H1 (cell line): ENCODE measurements around the gene GRK5. TPM values are rescaled to one million over a fixed set of nuclear protein-coding genes. Genes with fewer than 3 reads are reported as not detected.

Experiments
- CTCF ChIA-PET: fragments of 300-600 bp; sonication (Branson Sonifier 250); formaldehyde crosslinking; loops from one replicate; lab custom pipeline; 2021; ENCODE audit not compliant: partially characterized antibody; lab: Charles Lee
- POLR2A ChIA-PET: fragments of 300-600 bp; sonication (Branson Sonifier 250); formaldehyde crosslinking; loops from one replicate; lab custom pipeline; 2021; ENCODE audit warnings: inconsistent platforms; ENCODE audit not compliant: partially characterized antibody; lab: Charles Lee
- DNase-seq, 2 experiments: peaks; one replicate each; pipeline versions ENCODE4 v3.0.0 to v3.0.0-alpha.2; 2010 to 2022; ENCODE audit warnings: low spot score in 2 of 2, low read depth in 1 of 2, mixed read lengths in 1 of 2
- FAIRE-seq: peaks from 2 replicates; lab custom pipeline; 2011; peaks lifted over from hg19 to GRCh38; lab: Jason Lieb, UNC
- H2AFZ ChIP-seq: 2 replicates; pipeline ENCODE4 v1.8.1; 2012; ENCODE audit warnings: low read length, inconsistent platforms
- H2AK5ac ChIP-seq: 2 replicates; pipeline ENCODE4 v1.6.1; 2013; ENCODE audit warnings: low read depth, low read length
- H2BK120ac ChIP-seq: replicated peaks from 2 replicates; pipeline ENCODE3; 2013; ENCODE audit warnings: low read depth, low read length, inconsistent platforms
- H2BK12ac ChIP-seq: 2 replicates; pipeline ENCODE4 v1.6.1; 2013; ENCODE audit warnings: low read depth, low read length
- H2BK15ac ChIP-seq: 2 replicates; pipeline ENCODE4 v1.6.1; 2013; ENCODE audit warnings: low read length
- H2BK20ac ChIP-seq: 2 replicates; pipeline ENCODE4 v1.6.1; 2013; ENCODE audit warnings: low read length
- H2BK5ac ChIP-seq: 2 replicates; pipeline ENCODE4 v1.6.1; 2013; ENCODE audit warnings: low read depth, low read length
- H3K14ac ChIP-seq: 2 replicates; pipeline ENCODE4 v1.6.1; 2013; ENCODE audit warnings: inconsistent platforms; ENCODE audit not compliant: insufficient read length
- H3K18ac ChIP-seq: 2 replicates; pipeline ENCODE4 v1.6.1; 2013; ENCODE audit warnings: low read length; ENCODE audit errors: extremely low read depth
- H3K23ac ChIP-seq: 2 replicates; pipeline ENCODE4 v1.6.1; 2013; ENCODE audit warnings: inconsistent platforms; ENCODE audit not compliant: insufficient read length
- H3K23me2 ChIP-seq: 2 replicates; pipeline ENCODE4 v1.6.1; 2013; ENCODE audit warnings: low read depth, low read length
- H3K27ac ChIP-seq: 2 replicates; pipeline ENCODE4 v1.6.1; 2011; ENCODE audit warnings: low read depth, low read length, inconsistent platforms
- H3K27me3 ChIP-seq, 4 experiments: replicated peaks in 1 of 4; 1 replicate in 1 of 4; 2 replicates in 3 of 4; pipeline versions ENCODE4 v1.6.1 to v1.8.1; 2011 to 2013; ENCODE audit warnings: low read length in 3 of 4, mild to moderate bottlenecking in 3 of 4, inconsistent platforms in 2 of 4, mixed read lengths in 2 of 4, moderate library complexity in 1 of 4; ENCODE audit not compliant: control insufficient read depth in 3 of 4, insufficient read depth in 3 of 4; ENCODE audit errors: extremely low read depth in 1 of 4
- H3K36me3 ChIP-seq, 4 experiments: 2 replicates each; pipeline versions ENCODE4 v1.6.1 to v1.8.1; 2011 to 2013; ENCODE audit warnings: mild to moderate bottlenecking in 4 of 4, low read length in 3 of 4, moderate library complexity in 2 of 4, control low read depth in 1 of 4, inconsistent platforms in 1 of 4; ENCODE audit not compliant: insufficient read depth in 4 of 4, control insufficient read depth in 2 of 4
- H3K4ac ChIP-seq: replicated peaks from 2 replicates; pipeline ENCODE3; 2013; ENCODE audit warnings: low read length, low read depth, mixed read lengths, inconsistent platforms; ENCODE audit not compliant: insufficient read length
- H3K4me1 ChIP-seq, 4 experiments: replicated peaks in 1 of 4; 1 replicate in 1 of 4; 2 replicates in 3 of 4; pipeline versions ENCODE4 v1.6.1 to v1.8.1; 2011 to 2013; ENCODE audit warnings: low read length in 3 of 4, inconsistent platforms in 2 of 4, mixed read lengths in 1 of 4; ENCODE audit not compliant: insufficient read depth in 4 of 4, control insufficient read depth in 3 of 4
- H3K4me2 ChIP-seq, 2 experiments: 2 replicates each; pipeline versions ENCODE4 v1.6.1 to v1.8.1; 2011 to 2013; ENCODE audit warnings: low read depth in 2 of 2, low read length in 2 of 2, control low read depth in 1 of 2, inconsistent platforms in 1 of 2, mild to moderate bottlenecking in 1 of 2; ENCODE audit not compliant: insufficient read depth in 1 of 2
- H3K4me3 ChIP-seq, 4 experiments: fragments of 200-600, 300-600 bp in 1 of 4; sonication (generic), shearing (Covaris generic), sonication (Bioruptor Twin) in 1 of 4; 2 replicates each; pipeline versions ENCODE4 v1.5.1 to v1.8.1; 2011 to 2016; ENCODE audit warnings: low read length in 4 of 4, low read depth in 3 of 4, control low read depth in 2 of 4, inconsistent platforms in 2 of 4, mild to moderate bottlenecking in 2 of 4, mixed read lengths in 1 of 4, moderate library complexity in 1 of 4; ENCODE audit not compliant: insufficient read depth in 2 of 4; ENCODE audit errors: extremely low read depth in 1 of 4
- H3K56ac ChIP-seq: replicated peaks from 2 replicates; pipeline ENCODE3; 2013; ENCODE audit warnings: low read depth, mild to moderate bottlenecking, mixed read lengths, low read length, inconsistent platforms; ENCODE audit not compliant: insufficient read length
- H3K79me1 ChIP-seq: 2 replicates; pipeline ENCODE4 v1.6.1; 2013; ENCODE audit warnings: low read depth, low read length, control low read depth
- H3K79me2 ChIP-seq, 2 experiments: 2 replicates each; pipeline versions ENCODE4 v1.6.1 to v1.8.1; 2012 to 2013; ENCODE audit warnings: low read length in 2 of 2, mild to moderate bottlenecking in 2 of 2, inconsistent platforms in 1 of 2; ENCODE audit not compliant: insufficient read depth in 2 of 2, control insufficient read depth in 1 of 2
- H3K9ac ChIP-seq, 4 experiments: replicated peaks in 1 of 4; 1 replicate in 1 of 4; 2 replicates in 3 of 4; pipeline versions ENCODE4 v1.6.1 to v1.8.1; 2011 to 2013; ENCODE audit warnings: low read depth in 3 of 4, low read length in 3 of 4, control low read depth in 2 of 4, mild to moderate bottlenecking in 2 of 4, moderate library complexity in 2 of 4, inconsistent platforms in 1 of 4; ENCODE audit errors: extremely low read depth in 1 of 4
- H3K9me3 ChIP-seq, 2 experiments: 2 replicates each; pipeline versions ENCODE4 v1.6.1 to v1.8.1; 2012 to 2013; ENCODE audit warnings: mild to moderate bottlenecking in 2 of 2, moderate library complexity in 2 of 2, control low read depth in 1 of 2, inconsistent platforms in 1 of 2, low read depth in 1 of 2, low read length in 1 of 2, mixed read lengths in 1 of 2; ENCODE audit not compliant: insufficient read depth in 2 of 2
- H4K20me1 ChIP-seq, 2 experiments: replicated peaks in 1 of 2; 2 replicates each; pipeline versions ENCODE3 to v1.8.1; 2011 to 2013; ENCODE audit warnings: inconsistent platforms in 2 of 2, low read length in 2 of 2, mild to moderate bottlenecking in 1 of 2; ENCODE audit not compliant: insufficient read depth in 2 of 2, control insufficient read depth in 1 of 2
- H4K5ac ChIP-seq: 2 replicates; pipeline ENCODE4 v1.6.1; 2013; ENCODE audit warnings: low read length, low read depth, mixed read lengths, inconsistent platforms; ENCODE audit not compliant: insufficient read length
- H4K8ac ChIP-seq: 2 replicates; pipeline ENCODE4 v1.8.0; 2013; ENCODE audit warnings: mild to moderate bottlenecking, moderate library complexity, low read length, inconsistent platforms; ENCODE audit not compliant: insufficient read depth; ENCODE audit errors: extremely low read depth
- H4K91ac ChIP-seq: replicated peaks from 2 replicates; pipeline ENCODE3; 2013; ENCODE audit warnings: low read length, mixed read lengths, inconsistent platforms; ENCODE audit not compliant: insufficient read length
- ASH2L ChIP-seq: fragments of 200-600, 300-600 bp; sonication (generic); IDR thresholded peaks from one replicate; pipeline ENCODE4 v1.7.1; 2017; ENCODE audit warnings: low read length
- BCL11A ChIP-seq, 2 experiments: IDR thresholded peaks; one replicate each; pipeline ENCODE4 v1.6.1; 2011; ENCODE audit warnings: low read depth in 2 of 2, low read length in 2 of 2, mild to moderate bottlenecking in 2 of 2
- BRCA1 ChIP-seq: IDR thresholded peaks from 2 replicates; pipeline ENCODE4 v1.6.1; 2012; ENCODE audit warnings: low read depth, low read length, improper control_type of control experiment
- CBX8 ChIP-seq: fragments of 300-800, 300-1000 bp; sonication (generic); IDR thresholded peaks from 2 replicates; pipeline ENCODE4 v1.7.1; 2016; ENCODE audit warnings: low read depth, low read length, borderline replicate concordance
- EGR1 ChIP-seq: IDR thresholded peaks from 2 replicates; pipeline ENCODE4 v1.6.1; 2011; ENCODE audit warnings: low read depth, low read length, borderline replicate concordance
- FOSL1 ChIP-seq: IDR thresholded peaks from 2 replicates; pipeline ENCODE4 v1.6.1; 2011; ENCODE audit warnings: mild to moderate bottlenecking, low read depth, low read length, moderate library complexity; ENCODE audit not compliant: insufficient read depth
- HDAC2 ChIP-seq, 2 experiments: fragments of 300-600 bp in 1 of 2; sonication (generic) in 1 of 2; IDR thresholded peaks; 2 replicates each; pipeline ENCODE4 v1.6.1; 2011 to 2012; ENCODE audit warnings: low read depth in 2 of 2, low read length in 2 of 2, mild to moderate bottlenecking in 2 of 2, moderate library complexity in 2 of 2, borderline replicate concordance in 1 of 2, inconsistent platforms in 1 of 2
- KDM4A ChIP-seq: IDR thresholded peaks from one replicate; pipeline ENCODE4 v1.7.1; 2012; ENCODE audit warnings: low read depth, mild to moderate bottlenecking, moderate library complexity, low read length, inconsistent platforms; ENCODE audit not compliant: severe bottlenecking
- POU5F1 ChIP-seq: IDR thresholded peaks from 2 replicates; pipeline ENCODE4 v1.6.1; 2011; ENCODE audit warnings: low read depth, mild to moderate bottlenecking, low read length, moderate library complexity
- RBBP5 ChIP-seq: IDR thresholded peaks from 2 replicates; pipeline ENCODE4 v1.7.1; 2012; ENCODE audit warnings: low read depth, mild to moderate bottlenecking, inconsistent platforms, low read length, moderate library complexity, borderline replicate concordance
- SIN3A ChIP-seq, 2 experiments: IDR thresholded peaks in 1 of 2; conservative IDR thresholded peaks in 1 of 2; 2 replicates each; pipeline ENCODE4 v1.6.1; 2011 to 2012; ENCODE audit warnings: low read length in 2 of 2, improper control_type of control experiment in 1 of 2, low read depth in 1 of 2, mild to moderate bottlenecking in 1 of 2
- SIX5 ChIP-seq: IDR thresholded peaks from 2 replicates; pipeline ENCODE4 v1.6.1; 2011; ENCODE audit warnings: mild to moderate bottlenecking, low read depth, low read length
- SP1 ChIP-seq: IDR thresholded peaks from 2 replicates; pipeline ENCODE4 v1.6.1; 2011; ENCODE audit warnings: low read depth, low read length
- WGBS, 2 experiments: shearing (Covaris generic) in 1 of 2; methylation state at CpG; one replicate each; pipeline versions ENCODE4 v1.1.6 to v1.1.7; 2013 to 2015; ENCODE audit warnings: low lambda C conversion rate in 2 of 2, mixed read lengths in 2 of 2, inconsistent platforms in 1 of 2, low coverage in 1 of 2, missing lambda C conversion rate in 1 of 2; ENCODE audit not compliant: insufficient replicate concordance in 2 of 2, insufficient coverage in 1 of 2, insufficient read length in 1 of 2; ENCODE audit errors: extremely low coverage in 1 of 2, missing lambda C conversion rate in 1 of 2; 5-methylcytosine and 5-hydroxymethylcytosine counted together
- polyA plus RNA-seq, 7 experiments: library from polyadenylated mRNA; depleted of rRNA in 3 of 7; stranded (reverse) in 5 of 7; unstranded in 2 of 7; fragments of >200 nt in 5 of 7; fragments of 200-250 nt in 2 of 7; gene quantifications; 1 replicate in 5 of 7; 2 replicates in 1 of 7; 4 replicates in 1 of 7; pipeline versions ENCODE4 v1.2.1 to v1.2.3, GENCODE V29; 2011 to 2013; ENCODE audit warnings: missing spikeins in 2 of 7, mixed read lengths in 2 of 7
- total RNA-seq: library from RNA; stranded (reverse); fragmentation: NEBNext Ultra II Directional; extraction: Animal tissue kit (Norgen Biotek cat#: 25700); gene quantifications from 2 replicates; pipeline ENCODE4 v1.2.1, GENCODE V29; 2021

GRK5 gene
- total and polyA plus RNA-seq, 2 of the 8 experiments (the other 6 are each of a cell fraction or from before 2014, with no cell fraction given): 0.54 to 2.5 TPM

DNA sequence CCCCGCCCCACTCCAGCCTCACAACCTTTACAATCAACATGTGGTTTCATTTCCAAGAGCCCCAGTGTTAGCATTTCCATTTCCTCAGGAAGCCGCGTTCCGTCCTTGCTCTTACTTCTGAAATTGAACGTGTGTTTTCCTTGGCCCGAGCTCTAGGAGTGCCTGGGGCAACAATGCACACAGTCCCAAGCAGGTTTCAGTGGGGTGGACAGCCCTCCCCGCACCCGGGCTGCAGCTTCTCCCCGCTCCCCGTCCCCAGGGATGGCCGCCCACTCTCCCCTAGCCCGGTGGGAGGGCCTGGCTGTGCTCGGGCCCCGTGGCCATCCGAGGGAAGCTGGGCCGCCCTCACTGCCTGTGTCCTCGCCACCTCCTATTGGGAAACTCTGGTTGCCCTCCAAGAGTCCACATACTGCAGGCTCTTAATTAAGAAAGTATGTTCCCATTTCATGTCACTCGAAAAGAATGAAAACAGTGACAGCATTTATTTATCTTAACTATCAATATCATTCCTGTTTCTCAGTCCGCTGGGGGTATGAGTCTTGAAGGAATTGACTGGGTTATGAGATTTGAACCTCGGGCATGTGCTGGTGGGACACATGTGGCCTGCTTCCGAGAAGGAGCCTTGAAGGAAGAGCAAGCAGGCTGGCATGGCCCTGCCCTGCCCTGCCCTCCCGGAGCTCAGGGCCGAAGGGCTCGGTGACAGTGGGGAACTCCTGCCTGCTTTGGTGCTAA, 163.8 kb downstream of the GRK5 start:
- H4K91ac ChIP-seq: no peak overlapping the region
- no peak overlapping the region for H3K14ac ChIP-seq
- H2BK20ac ChIP-seq: no peak overlapping the region
- no peak for DNase-seq
- H3K4me2 ChIP-seq: no peak overlapping the region
- no peak overlapping the region for H3K4ac ChIP-seq
- H2AK5ac ChIP-seq: no peak overlapping the region
- no peaks in the 10 kb centered on the region for H3K79me1 ChIP-seq
- H2BK12ac ChIP-seq: no peak overlapping the region
- H4K8ac ChIP-seq: no peak overlapping the region
- no peak overlapping the region for H3K9ac ChIP-seq
- no peaks in the 10 kb centered on the region for H3K4me1 ChIP-seq
- H3K23ac ChIP-seq: no peak overlapping the region
- TF ChIP-seq BCL11A (IDR thresholded peaks at IDR 0.05; ENCODE audit: low read depth in 2 of 2, low read length in 2 of 2) (no peak), SIX5 (no peak), POU5F1 (no peak), KDM4A (no peak), SP1 (no peak), SIN3A (conservative IDR thresholded peaks at IDR 0.05 in 1 of 2, IDR thresholded peaks at IDR 0.05 in 1 of 2; ENCODE audit: low read depth in 1 of 2, low read length in 2 of 2) (no peak), ASH2L (no peak), EGR1 (no peak), HDAC2 (IDR thresholded peaks at IDR 0.05; ENCODE audit: borderline replicate concordance in 1 of 2, low read depth in 2 of 2, low read length in 2 of 2) (no peak), RBBP5 (no peak), CBX8 (no peak), BRCA1 (no peak), FOSL1 (no peak)
- H3K23me2 ChIP-seq: no peaks in the 10 kb centered on the region
- 98% methylated on average over 24 of the region's 24 CpGs; no CpG with 5 or more reads in 1 of the 2 experiments for WGBS, 2 experiments
- H3K27ac ChIP-seq: no peak overlapping the region
- FAIRE-seq: no peak
- no peak overlapping the region for H4K5ac ChIP-seq
- no peaks in the 10 kb centered on the region for H3K79me2 ChIP-seq
- H3K36me3 ChIP-seq: no peaks in the 10 kb centered on the region
- no peaks in the 10 kb centered on the region for H4K20me1 ChIP-seq
- CTCF ChIA-PET: interaction anchor here (1.1 to 2.3 kb wide), 5 partner anchors 10 to 172 kb away, joined by 3 to 5 read pairs (median 4); no protein-coding TSS in a partner anchor
- no peak overlapping the region for H2BK5ac ChIP-seq
- no peaks in the 10 kb centered on the region for H3K27me3 ChIP-seq
- no peak overlapping the region for H3K18ac ChIP-seq
- POLR2A ChIA-PET: no interaction called here
- no peak overlapping the region for H3K56ac ChIP-seq
- no peaks in the 10 kb centered on the region for H3K9me3 ChIP-seq
- H2BK120ac ChIP-seq: no peak overlapping the region
- H3K4me3 ChIP-seq: no peak overlapping the region
- H2BK15ac ChIP-seq: no peak overlapping the region
- H2AFZ ChIP-seq: no peak overlapping the region
